Ascending aorta (tissue), 2 donors: ENCODE results near the gene NMUR1. TPM values are rescaled to one million over a fixed set of nuclear protein-coding genes. Genes with fewer than 3 reads are reported as not detected.

ENCODE experiments used
- DNase-seq, 2 donors: peaks; one replicate each; pipeline ENCODE4 v3.0.0-alpha.2; 2019; ENCODE audit warnings: low spot score in 2 of 2
- H3K27ac ChIP-seq, 2 donors: fragments of 200-600 bp; sonication (generic); one replicate each; pipeline ENCODE4 v1.5.1; 2016 to 2017; ENCODE audit warnings: mild to moderate bottlenecking in 1 of 2
- H3K27me3 ChIP-seq: fragments of 200-600 bp; sonication (generic); one replicate; pipeline ENCODE4 v1.5.1; 2017
- H3K36me3 ChIP-seq, 2 donors: fragments of 200-600 bp; sonication (generic); one replicate each; pipeline ENCODE4 v1.5.1; 2016
- H3K4me1 ChIP-seq, 2 donors: fragments of 200-600 bp; sonication (generic); one replicate each; pipeline ENCODE4 v1.5.1; 2016 to 2017; ENCODE audit warnings: mild to moderate bottlenecking in 1 of 2
- H3K4me3 ChIP-seq, 2 donors: fragments of 200-600 bp; sonication (generic); one replicate each; pipeline ENCODE4 v1.5.1; 2016 to 2017; ENCODE audit warnings: mild to moderate bottlenecking in 1 of 2
- H3K9me3 ChIP-seq, 2 donors: fragments of 200-600 bp; sonication (generic); one replicate each; pipeline ENCODE4 v1.5.1; 2016
- intact Hi-C: fragments of 100-400 bp; cut with DNase I; formaldehyde crosslinking; loops from one replicate; pipeline ENCODE4 v1.15.1; 2023
- total RNA-seq: library from RNA; depleted of rRNA; stranded (reverse); fragments of >200 nt; gene quantifications from one replicate; pipeline ENCODE4 v1.1.0, GENCODE V29; 2016
- TF ChIP-seq, protein P1 (sequence below), 3 experiments: fragments of 200-600 bp in 2 of 3; fragments of 450-650 bp in 1 of 3; sonication (generic) in 2 of 3; IDR thresholded peaks; one replicate each; pipeline ENCODE4 v1.5.1; 2016 to 2019; ENCODE audit warnings: antibody characterized with exemption in 3 of 3, mild to moderate bottlenecking in 1 of 3, moderate library complexity in 1 of 3

NMUR1 gene
- total RNA-seq, 1 donor from 2014 or later, result 1.8 TPM

GRCh38 chr2:231531883-231532755, 1.9 kb upstream of the NMUR1 start:
- TF ChIP-seq, protein P1, sequence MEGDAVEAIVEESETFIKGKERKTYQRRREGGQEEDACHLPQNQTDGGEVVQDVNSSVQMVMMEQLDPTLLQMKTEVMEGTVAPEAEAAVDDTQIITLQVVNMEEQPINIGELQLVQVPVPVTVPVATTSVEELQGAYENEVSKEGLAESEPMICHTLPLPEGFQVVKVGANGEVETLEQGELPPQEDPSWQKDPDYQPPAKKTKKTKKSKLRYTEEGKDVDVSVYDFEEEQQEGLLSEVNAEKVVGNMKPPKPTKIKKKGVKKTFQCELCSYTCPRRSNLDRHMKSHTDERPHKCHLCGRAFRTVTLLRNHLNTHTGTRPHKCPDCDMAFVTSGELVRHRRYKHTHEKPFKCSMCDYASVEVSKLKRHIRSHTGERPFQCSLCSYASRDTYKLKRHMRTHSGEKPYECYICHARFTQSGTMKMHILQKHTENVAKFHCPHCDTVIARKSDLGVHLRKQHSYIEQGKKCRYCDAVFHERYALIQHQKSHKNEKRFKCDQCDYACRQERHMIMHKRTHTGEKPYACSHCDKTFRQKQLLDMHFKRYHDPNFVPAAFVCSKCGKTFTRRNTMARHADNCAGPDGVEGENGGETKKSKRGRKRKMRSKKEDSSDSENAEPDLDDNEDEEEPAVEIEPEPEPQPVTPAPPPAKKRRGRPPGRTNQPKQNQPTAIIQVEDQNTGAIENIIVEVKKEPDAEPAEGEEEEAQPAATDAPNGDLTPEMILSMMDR (IDR thresholded peaks at IDR 0.05), result no peak
- Histone ChIP-seq H3K27ac (no peak overlapping the region), H3K36me3 (no peaks in the 10 kb centered on the region), H3K4me3 (no peak overlapping the region), H3K9me3 (no peaks in the 10 kb centered on the region), H3K27me3 (no peaks in the 10 kb centered on the region), H3K4me1 (peaks cover 0 to 4% of the 10 kb centered on the region in 2 donors)
- no peak for DNase-seq
- intact Hi-C loops, result loop anchor here (2.0 kb wide), 1 partner anchor 25 kb away; no protein-coding TSS in a partner anchor

GRCh38 chr2:231531466-231531865, 1.2 kb upstream of the NMUR1 start:
- Histone ChIP-seq H3K36me3 (no peaks in the 10 kb centered on the region), H3K4me3 (no peak overlapping the region), H3K27me3 (no peaks in the 10 kb centered on the region), H3K9me3 (no peaks in the 10 kb centered on the region), H3K4me1 (peaks cover 0 to 4% of the 10 kb centered on the region in 2 donors), H3K27ac (no peak overlapping the region)
- TF ChIP-seq, protein P1 (IDR thresholded peaks at IDR 0.05), result no peak
- DNase-seq, result no peak
- intact Hi-C loops, result loop anchor here (2.0 kb wide), 1 partner anchor 25 kb away; no protein-coding TSS in a partner anchor

GRCh38 chr2:231528636-231529030, 1.6 kb downstream of the NMUR1 start:
- no peaks in the 10 kb centered on the region for H3K9me3 ChIP-seq
- no peak for DNase-seq
- no peaks in the 10 kb centered on the region for H3K27me3 ChIP-seq
- TF ChIP-seq, protein P1 (IDR thresholded peaks at IDR 0.05), result no peak
- no peak overlapping the region for H3K4me3 ChIP-seq
- H3K27ac ChIP-seq, result no peak overlapping the region
- H3K4me1 ChIP-seq, result peaks cover 0 to 4% of the 10 kb centered on the region in 2 donors
- intact Hi-C loops, result no loop called here
- H3K36me3 ChIP-seq, result no peaks in the 10 kb centered on the region

GRCh38 chr2:231527955-231528635, 2.1 kb downstream of the NMUR1 start:
- DNase-seq, result no peak
- intact Hi-C loops, result no loop called here

GRCh38 chr2:231527091-231527395, 3.2 kb downstream of the NMUR1 start:
- TF ChIP-seq, protein P1 (IDR thresholded peaks at IDR 0.05), result no peak
- H3K27ac ChIP-seq, result no peak overlapping the region
- no peaks in the 10 kb centered on the region for H3K27me3 ChIP-seq
- peaks cover 2 to 4% of the 10 kb centered on the region in 2 donors for H3K4me1 ChIP-seq
- H3K9me3 ChIP-seq, result no peaks in the 10 kb centered on the region
- DNase-seq, result no peak
- intact Hi-C loops, result no loop called here
- H3K36me3 ChIP-seq, result no peaks in the 10 kb centered on the region
- no peak overlapping the region for H3K4me3 ChIP-seq

More at GRCh38 chr2:231527955-231528635, 2.1 kb downstream of the NMUR1 start:
- H3K4me1 ChIP-seq, result peaks cover 0 to 4% of the 10 kb centered on the region in 2 donors
- no peak overlapping the region for H3K4me3 ChIP-seq
- TF ChIP-seq, protein P1 (IDR thresholded peaks at IDR 0.05), result no peak
- H3K27ac ChIP-seq, result no peak overlapping the region
- no peaks in the 10 kb centered on the region for H3K27me3 ChIP-seq
- H3K9me3 ChIP-seq, result no peaks in the 10 kb centered on the region
- no peaks in the 10 kb centered on the region for H3K36me3 ChIP-seq
